KMS-11 (cell line): ENCODE data around the gene BRAF.

ENCODE experiments used
- H2AFZ ChIP-seq: fragments of 200-600 bp; sonication (generic); 2 replicates; pipeline ENCODE4 v1.6.1; 2016; ENCODE audit warnings: antibody characterized with exemption, mixed run types, low read depth
- H3K27ac ChIP-seq: fragments of 200-600 bp; sonication (generic); 2 replicates; pipeline ENCODE4 v1.6.1; 2016; ENCODE audit warnings: mild to moderate bottlenecking, mixed run types
- H3K27me3 ChIP-seq: fragments of 200-600 bp; sonication (generic); 2 replicates; pipeline ENCODE4 v1.6.1; 2017; ENCODE audit warnings: mild to moderate bottlenecking, low read depth, mixed run types, moderate library complexity; ENCODE audit not compliant: insufficient read depth
- H3K36me3 ChIP-seq: fragments of 200-600 bp; sonication (generic); 2 replicates; pipeline ENCODE4 v1.6.1; 2017; ENCODE audit warnings: mild to moderate bottlenecking, mixed run types; ENCODE audit not compliant: insufficient read depth
- H3K4me1 ChIP-seq: fragments of 200-600 bp; sonication (generic); 2 replicates; pipeline ENCODE4 v1.6.1; 2016; ENCODE audit warnings: mild to moderate bottlenecking, low read depth, mixed run types; ENCODE audit not compliant: poor library complexity, severe bottlenecking
- H3K4me2 ChIP-seq: fragments of 200-600 bp; sonication (generic); 2 replicates; pipeline ENCODE4 v1.7.0; 2016; ENCODE audit warnings: mild to moderate bottlenecking, mixed run types
- H3K4me3 ChIP-seq: fragments of 200-600 bp; sonication (generic); IDR thresholded peaks from 2 replicates; pipeline ENCODE4 v1.6.1; 2017; ENCODE audit warnings: low read depth, low read length, mixed read lengths; ENCODE audit not compliant: insufficient read depth
- H3K79me2 ChIP-seq: fragments of 200-600 bp; sonication (generic); 2 replicates; pipeline ENCODE4 v1.6.1; 2016; ENCODE audit warnings: low read depth, mixed run types; ENCODE audit not compliant: insufficient read depth
- H3K9ac ChIP-seq: fragments of 200-600 bp; sonication (generic); 2 replicates; pipeline ENCODE4 v1.6.1; 2016; ENCODE audit warnings: mild to moderate bottlenecking, mixed run types
- H4K20me1 ChIP-seq: fragments of 200-600 bp; sonication (generic); 2 replicates; pipeline ENCODE4 v1.6.1; 2016; ENCODE audit warnings: mild to moderate bottlenecking, mixed run types; ENCODE audit not compliant: insufficient read depth
- TF ChIP-seq, protein P1 (sequence below): fragments of 200-600 bp; sonication (generic); conservative IDR thresholded peaks from 2 replicates; pipeline ENCODE4 v1.6.1; 2017; ENCODE audit warnings: low read depth, mild to moderate bottlenecking, antibody characterized with exemption, low read length, moderate library complexity, mixed read lengths

The BRAF gene

GRCh38 chr7:140707132-140707531 lies 217.6 kb downstream of the BRAF start:
- Histone ChIP-seq H3K4me2 (no peak overlapping the region), H3K27ac (no peak overlapping the region), H3K4me1 (no peaks in the 10 kb centered on the region), H3K79me2 (peaks cover 10% of the 10 kb centered on the region; the same call in 1 of the 2 replicates), H3K36me3 (peaks cover 28% of the 10 kb centered on the region; the same call in 1 of the 2 replicates), H3K4me3 (no peak overlapping the region), H2AFZ (no peak overlapping the region), H4K20me1 (no peaks in the 10 kb centered on the region), H3K9ac (no peak overlapping the region), H3K27me3 (no peaks in the 10 kb centered on the region)
- TF ChIP-seq, protein P1, sequence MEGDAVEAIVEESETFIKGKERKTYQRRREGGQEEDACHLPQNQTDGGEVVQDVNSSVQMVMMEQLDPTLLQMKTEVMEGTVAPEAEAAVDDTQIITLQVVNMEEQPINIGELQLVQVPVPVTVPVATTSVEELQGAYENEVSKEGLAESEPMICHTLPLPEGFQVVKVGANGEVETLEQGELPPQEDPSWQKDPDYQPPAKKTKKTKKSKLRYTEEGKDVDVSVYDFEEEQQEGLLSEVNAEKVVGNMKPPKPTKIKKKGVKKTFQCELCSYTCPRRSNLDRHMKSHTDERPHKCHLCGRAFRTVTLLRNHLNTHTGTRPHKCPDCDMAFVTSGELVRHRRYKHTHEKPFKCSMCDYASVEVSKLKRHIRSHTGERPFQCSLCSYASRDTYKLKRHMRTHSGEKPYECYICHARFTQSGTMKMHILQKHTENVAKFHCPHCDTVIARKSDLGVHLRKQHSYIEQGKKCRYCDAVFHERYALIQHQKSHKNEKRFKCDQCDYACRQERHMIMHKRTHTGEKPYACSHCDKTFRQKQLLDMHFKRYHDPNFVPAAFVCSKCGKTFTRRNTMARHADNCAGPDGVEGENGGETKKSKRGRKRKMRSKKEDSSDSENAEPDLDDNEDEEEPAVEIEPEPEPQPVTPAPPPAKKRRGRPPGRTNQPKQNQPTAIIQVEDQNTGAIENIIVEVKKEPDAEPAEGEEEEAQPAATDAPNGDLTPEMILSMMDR = no peak

GRCh38 chr7:140704205-140704604 lies 220.5 kb downstream of the BRAF start:
- TF ChIP-seq, protein P1 = no peak
- Histone ChIP-seq H3K36me3 (peaks cover 28% of the 10 kb centered on the region; the same call in 1 of the 2 replicates), H4K20me1 (no peaks in the 10 kb centered on the region), H3K27me3 (no peaks in the 10 kb centered on the region), H2AFZ (no peak overlapping the region), H3K4me2 (no peak overlapping the region), H3K4me3 (no peak overlapping the region), H3K79me2 (peaks cover 39% of the 10 kb centered on the region), H3K4me1 (no peaks in the 10 kb centered on the region), H3K9ac (no peak overlapping the region), H3K27ac (no peak overlapping the region)

DNA sequence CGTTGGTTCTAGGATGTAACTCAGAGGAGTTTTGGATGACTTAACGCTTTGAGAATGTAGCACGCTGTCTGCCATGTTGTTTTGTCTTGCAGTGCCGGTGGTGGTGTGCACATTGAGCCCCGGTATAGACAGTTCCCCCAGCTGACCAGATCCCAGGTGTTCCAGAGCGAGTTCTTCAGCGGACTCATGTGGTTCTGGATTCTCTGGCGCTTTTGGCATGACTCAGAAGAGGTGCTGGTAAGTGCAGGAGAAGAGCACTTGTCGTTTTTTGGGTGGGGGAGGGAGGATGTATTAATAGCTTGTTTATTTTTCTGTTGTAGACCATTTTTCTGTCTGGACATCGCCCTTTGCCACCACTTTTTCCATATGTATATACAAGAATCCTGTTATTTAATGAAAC lies 222.0 kb downstream of the BRAF start:
- no peak overlapping the region for H3K4me3 ChIP-seq
- H4K20me1 ChIP-seq = no peaks in the 10 kb centered on the region
- TF ChIP-seq, protein P1 = no peak
- no peak overlapping the region for H2AFZ ChIP-seq
- no peaks in the 10 kb centered on the region for H3K27me3 ChIP-seq
- no peak overlapping the region for H3K9ac ChIP-seq
- peaks cover 7% of the 10 kb centered on the region for H3K4me1 ChIP-seq
- peaks cover 54% of the 10 kb centered on the region for H3K79me2 ChIP-seq
- H3K27ac ChIP-seq = no peak overlapping the region
- H3K4me2 ChIP-seq = no peak overlapping the region
- peaks cover 25% of the 10 kb centered on the region; the same call in 1 of the 2 replicates for H3K36me3 ChIP-seq

GRCh38 chr7:140698477-140698876 lies 226.3 kb downstream of the BRAF start:
- Histone ChIP-seq H3K79me2 (peaks cover 60% of the 10 kb centered on the region), H3K4me1 (peaks cover 17% of the 10 kb centered on the region), H3K9ac (no peak overlapping the region), H4K20me1 (no peaks in the 10 kb centered on the region), H3K4me2 (peak overlapping the region; percentile 85; the same call in 1 of the 2 replicates), H3K27ac (no peak overlapping the region), H3K27me3 (no peaks in the 10 kb centered on the region), H3K4me3 (no peak overlapping the region), H3K36me3 (no peaks in the 10 kb centered on the region), H2AFZ (no peak overlapping the region)
- TF ChIP-seq, protein P1 = no peak
